HG03025 (cell line): ENCODE data around the gene ACAP1.
"Not testable (repeated sequence)": the region's sequence is repeated elsewhere in the genome, so short reads cannot be mapped to it uniquely, and the experiment has no call there.

ENCODE experiments used
- ATAC-seq: cut with Tn5 transposase; IDR thresholded peaks from one replicate; pipeline ENCODE4 v1.9.1; 2021; ENCODE audit warnings: mild to moderate bottlenecking, moderate library complexity; ENCODE audit not compliant: unreplicated experiment, low FRiP score

Gene ACAP1

DNA sequence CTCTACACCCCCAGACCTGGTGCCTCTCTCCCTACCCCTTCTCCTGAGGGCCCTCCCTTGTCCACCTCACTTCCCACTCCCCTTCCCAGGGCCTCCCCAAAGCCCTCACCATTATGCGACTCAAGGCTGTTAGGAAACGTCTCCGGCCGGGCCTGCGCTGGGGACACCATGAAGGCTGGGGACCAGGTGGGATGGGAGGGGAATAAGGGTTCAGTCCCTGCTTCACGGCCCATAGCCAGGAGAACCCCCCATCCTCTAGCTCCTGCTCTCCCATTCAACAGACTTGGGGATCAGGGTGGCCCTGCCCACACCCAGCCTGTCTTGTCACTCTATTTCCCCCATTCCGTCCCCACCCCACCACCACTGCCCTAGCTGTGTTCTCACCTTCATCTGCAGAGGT is 9.3 kb upstream of the ACAP1 start:
- no peak for ATAC-seq

DNA sequence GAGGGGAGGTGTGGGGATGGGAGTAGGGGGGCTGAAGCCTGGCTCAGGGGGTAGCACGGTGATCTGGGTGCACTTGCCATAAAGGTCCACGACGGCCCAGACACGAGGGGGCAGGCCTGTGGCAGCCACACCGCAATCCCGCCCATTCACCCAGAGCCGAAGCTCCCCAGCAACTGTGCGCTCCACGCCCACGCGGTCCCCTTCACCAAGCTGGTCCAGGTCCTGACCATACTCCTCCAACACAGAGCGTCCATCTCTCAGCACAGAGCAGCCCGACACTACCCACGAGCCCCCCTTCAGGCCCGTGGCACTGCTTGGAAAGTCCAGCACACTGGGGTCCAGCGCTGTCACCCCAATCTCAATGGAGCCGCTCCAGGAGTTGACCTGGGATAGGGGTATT is 8.8 kb upstream of the ACAP1 start:
- no peak for ATAC-seq

DNA sequence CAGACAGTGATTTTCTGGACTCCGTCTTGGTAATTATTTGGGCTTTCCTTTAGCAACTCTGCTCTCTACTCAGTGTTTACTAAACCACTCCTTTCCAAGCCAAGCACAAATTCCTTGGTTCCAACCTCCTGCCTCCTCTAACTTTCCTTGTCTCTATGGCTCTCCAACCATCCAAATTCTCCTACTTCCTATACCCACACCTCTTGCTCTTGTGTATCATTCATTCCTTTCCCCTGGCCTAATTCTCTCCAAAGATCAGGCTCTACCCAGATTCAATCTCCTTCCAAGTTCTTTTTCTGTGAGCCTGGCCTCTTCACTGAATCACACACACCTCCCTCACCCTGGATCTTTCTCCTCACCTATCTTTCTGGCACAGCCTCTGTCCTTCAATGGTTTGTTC is 8.3 kb upstream of the ACAP1 start:
- no peak for ATAC-seq

DNA sequence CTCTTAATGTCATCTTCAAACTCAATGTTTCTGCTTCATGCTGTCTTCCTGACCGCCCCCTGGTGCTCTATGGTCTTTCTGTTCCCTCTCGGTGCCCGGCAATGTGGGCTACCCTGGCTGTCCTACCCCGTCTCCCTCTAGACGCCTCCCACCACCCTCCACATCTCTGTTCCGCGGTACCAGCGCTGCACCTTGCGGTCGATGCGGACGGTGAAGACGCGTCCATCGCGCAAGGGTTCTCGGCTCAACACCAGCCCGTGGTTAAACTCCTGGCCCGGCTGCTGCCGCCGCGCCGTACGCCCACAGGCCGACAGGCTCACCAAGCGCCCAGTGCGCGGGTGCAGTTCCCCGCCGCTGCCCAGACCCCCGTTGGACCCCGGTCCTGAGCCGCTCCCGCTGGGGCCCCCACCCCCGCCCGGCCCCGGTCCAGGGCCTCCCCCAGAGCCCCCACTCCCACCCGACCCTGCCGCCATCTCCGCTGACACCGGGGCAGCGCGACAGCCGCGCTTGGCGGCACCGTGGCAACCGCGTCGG is 7.4 kb upstream of the ACAP1 start, which contains the start of gene NEURL4:
Gene NEURL4, minus strand, starts transcription at position 496 of the 534 bp plus-strand sequence. Its CDS starts 23 bp downstream, at position 473.
- ATAC-seq = peak; percentile 4

DNA sequence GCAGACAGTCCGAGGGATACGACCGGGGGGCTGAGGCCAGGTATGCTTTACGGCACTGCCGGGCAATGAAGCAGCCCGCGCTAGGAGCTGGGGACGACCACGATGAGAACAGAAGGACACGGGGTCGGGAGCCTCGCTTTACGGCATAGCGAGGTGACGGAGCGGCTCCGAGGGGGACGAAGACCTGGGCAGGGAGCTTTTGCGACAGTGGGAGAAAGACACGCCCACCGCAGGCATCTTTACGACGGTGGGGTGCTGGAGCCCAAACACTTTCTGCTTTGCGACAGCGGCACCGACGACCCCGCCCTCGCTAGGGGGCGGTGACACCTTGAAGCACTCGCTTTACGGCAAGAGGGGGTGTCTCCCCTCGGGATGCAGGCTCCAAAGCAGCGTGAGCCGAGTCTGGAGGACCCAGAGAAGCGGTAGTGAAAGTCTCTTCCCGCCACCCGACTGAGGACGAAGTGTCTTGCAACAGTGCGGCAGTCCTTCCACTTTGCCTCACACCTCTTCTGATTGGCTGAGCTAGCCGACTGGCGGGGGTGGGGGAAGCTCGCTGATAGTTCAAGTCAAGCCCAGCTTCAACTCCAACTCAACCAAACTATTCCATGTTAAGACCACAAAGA is 6.8 kb upstream of the ACAP1 start:
- peak; percentile 49 for ATAC-seq

DNA sequence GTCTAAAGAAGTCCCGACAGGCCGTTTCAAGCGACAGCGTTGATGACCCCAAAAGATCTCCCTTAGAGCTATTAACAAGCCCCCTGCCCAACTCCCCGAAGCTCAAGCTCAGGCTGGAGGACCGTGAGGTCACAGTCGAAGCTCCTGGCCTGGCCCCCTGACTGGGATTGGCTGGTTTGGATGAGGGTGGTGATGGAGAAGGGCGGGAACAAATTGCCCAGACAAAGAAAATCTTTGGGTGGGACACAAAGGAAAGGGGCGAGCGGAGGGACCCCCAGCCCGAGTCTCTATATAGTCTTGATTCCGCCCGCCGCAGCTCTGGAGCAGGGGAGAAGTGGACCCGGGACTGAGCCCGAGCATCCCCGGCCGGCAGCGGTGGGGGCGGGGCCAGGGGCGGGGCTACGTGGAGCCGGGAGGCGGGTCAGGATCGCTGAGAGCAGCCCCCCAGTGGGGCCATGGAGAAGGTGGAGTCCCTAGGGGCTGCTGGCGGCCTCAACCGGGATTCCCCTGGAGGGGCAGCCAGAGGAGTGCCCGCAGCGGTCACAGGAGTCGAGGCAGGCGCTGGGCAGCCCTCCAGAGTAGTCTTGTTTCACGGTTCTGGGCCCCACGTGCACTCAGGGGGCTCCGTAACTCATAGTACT is 6.2 kb upstream of the ACAP1 start:
- ATAC-seq = peak; percentile 32

DNA sequence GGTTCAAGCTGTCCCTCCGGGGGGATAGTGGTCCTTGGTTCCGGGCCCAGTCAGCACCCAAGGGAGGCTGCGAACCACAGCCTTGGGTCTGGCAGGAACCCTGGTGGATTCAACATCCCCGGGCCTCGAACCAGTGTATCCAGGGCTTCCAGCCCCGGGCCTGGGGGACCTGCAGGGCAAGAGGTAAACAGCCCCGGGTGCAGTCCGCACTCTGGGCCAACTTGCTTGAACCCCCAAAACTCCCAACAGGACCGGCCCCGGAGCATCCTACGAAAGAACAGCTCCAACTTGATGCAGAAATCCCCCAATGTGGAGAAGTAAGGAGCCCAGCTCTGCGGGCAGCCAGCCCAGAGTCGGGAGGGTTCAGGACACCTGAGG is 5.7 kb upstream of the ACAP1 start:
- ATAC-seq = no peak

DNA sequence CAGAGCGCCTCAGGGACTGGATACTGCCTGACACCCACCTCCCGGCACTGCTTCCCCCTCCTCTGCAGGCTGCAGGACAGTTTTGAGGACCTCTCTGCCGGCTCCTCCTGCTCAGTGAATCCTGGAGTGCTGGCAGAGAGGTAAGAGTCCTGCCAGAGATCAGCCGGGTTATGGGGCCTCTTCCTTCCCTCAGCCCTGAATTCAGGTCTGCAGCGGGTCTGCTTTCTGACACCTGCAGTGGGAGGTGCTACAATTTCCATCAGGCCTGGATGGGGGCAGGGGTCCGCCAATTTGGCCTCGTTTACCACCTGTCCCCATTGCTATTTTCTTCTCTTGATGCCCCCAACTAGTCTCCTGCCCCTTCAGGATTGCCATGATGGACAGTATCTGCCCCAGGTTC is 4.2 kb upstream of the ACAP1 start:
- ATAC-seq = no peak

DNA sequence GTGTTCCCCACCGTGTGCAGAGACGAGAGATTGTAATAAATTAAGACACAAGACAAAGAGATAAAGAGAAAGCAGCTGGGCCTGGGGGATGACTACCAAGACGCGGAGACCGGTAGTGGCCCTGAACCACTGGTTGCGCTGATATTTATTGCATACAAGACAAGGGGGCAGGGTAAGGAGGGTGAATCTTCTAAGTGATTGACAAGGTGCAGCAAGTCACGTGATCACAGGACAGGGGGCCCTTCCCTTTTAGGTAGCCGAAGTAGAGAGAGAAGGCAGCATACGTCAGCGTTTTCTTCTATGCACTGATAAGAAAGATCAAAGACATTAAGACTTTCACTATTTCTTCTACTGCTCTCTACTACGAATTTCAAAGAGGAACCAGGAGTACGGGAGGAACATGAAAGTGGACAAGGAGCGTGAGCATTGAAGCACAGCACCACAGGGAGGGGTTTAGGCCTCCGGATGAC is 3.7 kb upstream of the ACAP1 start:
- ATAC-seq = not testable (repeated sequence)

DNA sequence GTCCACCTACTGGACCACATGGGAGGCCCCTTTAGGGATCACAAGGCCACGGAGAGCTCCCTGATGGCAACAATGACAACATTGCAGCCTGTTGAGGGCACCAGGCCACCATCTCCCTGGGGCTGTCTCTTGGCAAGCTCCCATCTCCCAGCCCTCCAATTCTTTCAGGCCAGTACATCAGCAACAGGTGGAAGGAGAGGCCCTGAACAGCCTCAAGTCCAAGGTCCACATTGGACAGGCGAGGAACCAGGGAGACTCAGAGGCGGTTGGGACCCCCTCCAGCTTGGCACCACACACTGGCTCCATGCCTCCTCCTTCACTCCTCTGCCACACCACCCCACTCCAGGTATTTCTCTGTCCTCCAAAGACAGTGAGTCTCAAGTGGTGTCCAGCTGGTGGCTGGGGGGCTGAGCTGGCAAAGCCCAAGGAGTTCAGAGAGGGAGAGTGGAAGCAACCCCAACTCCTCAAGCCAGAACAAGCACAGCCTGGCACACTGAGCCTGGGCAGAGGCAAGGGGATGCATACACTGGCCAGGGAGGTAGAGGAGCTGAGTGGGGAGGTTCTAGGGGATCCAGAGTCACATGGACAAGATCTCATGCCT is 1.3 kb upstream of the ACAP1 start:
- ATAC-seq = no peak

DNA sequence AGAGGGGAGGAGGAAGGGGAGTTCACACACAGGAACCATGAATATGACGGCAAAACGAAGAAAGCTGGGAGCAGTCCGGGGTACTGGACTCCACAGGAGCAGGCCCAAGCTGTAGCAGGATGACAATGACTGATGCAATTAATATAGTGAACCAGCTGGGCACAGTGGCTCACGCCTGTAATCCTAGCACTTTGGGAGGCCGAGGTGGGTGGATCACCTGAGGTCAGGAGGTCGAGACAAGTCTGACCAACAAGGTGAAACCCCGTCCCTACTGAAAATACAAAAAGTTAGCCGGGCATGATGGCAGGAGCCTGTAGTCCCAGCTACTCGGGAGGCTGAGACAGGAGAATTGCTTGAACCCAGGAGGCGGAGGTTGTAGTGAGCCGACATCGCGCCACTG is 564 bp upstream of the ACAP1 start:
- ATAC-seq = not testable (repeated sequence)

DNA sequence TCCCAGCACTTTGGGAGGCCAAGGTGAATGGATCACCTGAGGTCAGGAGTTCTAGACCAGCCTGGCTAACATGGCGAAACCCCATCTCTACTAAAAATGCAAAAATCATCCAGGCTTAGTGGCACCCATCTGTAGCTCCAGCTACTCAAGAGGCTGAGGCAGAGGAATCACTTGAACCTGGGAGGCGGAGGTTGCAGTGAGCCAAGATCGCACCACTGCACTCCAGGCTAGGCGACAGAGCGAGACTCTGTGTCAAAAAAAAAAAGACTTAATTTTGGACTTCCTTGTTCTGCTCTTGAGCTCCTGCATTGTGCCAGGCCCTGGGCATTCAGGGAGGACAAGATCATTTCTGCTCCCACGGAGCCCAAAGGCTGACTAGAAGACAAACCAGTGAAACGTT is 1.3 kb downstream of the ACAP1 start:
- ATAC-seq = not testable (repeated sequence)

DNA sequence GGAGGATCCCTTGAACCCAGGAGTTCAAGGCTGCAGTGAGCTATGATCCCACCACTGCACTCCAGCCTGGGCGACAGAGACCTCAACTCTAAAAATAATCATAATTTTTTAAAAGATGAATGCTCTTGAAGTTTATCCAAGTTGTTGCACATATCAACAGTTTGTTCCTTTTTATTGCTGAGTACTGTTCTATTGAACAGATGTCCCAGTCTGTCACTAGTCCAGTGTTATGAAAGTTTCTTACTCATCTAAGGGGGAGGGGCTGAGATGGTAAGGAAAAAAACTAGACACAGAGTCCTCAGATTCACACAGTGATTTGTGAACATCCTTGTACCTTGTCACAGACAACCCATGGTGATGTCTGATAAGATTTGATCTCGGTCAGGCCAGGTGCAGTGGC is 3.9 kb downstream of the ACAP1 start:
- no peak for ATAC-seq

DNA sequence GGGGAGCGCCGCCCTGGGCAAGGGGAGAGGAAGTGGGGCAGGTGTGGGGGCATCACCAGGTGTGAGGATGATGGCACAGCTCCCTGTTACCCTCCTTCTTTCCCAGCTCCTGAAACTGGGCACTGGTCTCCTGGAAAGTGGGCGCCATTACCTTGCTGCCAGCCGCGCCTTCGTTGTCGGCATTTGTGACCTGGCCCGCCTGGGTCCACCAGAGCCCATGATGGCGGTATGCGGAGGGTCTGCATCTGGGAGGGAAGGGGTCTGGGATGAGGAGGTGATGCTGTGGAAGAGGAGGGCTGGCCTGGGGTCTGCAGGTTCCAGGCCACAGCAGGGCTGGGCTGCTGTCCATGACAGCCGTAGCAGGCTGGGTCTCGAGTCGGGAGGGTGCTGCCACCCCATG is 5.5 kb downstream of the ACAP1 start:
- no peak for ATAC-seq

DNA sequence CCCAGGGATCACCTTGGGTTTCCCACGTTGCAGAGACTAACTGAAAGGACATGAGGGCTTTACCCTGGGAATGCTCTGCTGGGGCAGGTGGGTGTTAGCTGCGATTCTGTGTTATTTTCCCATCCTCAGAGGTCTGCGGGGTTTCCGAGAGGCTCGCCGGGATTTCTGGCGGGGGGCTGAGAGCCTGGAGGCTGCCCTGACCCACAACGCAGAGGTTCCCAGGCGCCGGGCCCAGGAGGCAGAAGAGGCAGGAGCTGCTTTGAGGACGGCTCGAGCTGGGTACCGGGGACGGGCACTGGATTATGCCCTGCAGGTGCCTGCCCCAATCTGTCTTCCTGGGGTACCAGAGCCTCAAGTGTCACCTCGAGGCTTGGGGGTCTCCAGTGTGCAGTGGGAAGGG is 6.9 kb downstream of the ACAP1 start:
- no peak for ATAC-seq

DNA sequence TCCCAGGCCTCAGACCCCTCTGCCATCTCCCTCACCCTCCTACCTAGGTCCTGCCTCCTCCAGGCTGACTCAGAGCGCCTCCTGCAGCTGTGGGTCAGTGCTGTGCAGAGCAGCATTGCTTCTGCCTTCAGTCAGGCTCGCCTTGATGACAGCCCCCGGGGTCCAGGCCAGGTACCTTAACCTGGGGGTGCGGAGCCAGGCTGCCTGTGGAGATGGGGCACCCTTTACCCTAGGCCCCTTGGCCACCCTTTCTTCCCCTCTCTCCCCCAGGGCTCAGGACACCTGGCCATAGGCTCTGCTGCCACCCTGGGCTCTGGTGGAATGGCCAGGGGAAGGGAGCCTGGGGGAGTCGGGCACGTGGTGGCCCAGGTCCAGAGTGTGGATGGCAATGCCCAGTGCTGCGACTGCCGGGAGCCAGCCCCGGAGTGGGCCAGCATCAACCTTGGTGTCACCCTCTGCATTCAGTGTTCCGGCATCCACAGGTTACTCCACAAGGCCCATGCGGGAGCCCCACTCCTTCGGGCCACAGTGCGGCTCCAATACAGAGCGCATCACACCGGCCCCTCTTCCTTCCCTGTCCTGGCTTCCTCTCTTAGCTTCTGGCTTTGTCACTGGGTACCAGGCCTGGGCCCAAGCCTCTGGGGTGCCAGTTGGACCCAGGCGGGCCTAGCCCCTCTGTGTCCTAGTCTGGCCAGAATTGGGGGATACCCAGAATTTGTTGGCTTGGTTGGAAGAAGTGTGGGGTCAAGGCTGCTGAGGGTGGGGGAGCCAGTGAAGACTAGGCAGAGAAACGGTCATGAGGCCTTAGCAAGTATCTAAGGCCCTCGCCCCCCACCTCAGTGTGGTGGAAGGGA is 10.7 kb downstream of the ACAP1 start:
- ATAC-seq = no peak

DNA sequence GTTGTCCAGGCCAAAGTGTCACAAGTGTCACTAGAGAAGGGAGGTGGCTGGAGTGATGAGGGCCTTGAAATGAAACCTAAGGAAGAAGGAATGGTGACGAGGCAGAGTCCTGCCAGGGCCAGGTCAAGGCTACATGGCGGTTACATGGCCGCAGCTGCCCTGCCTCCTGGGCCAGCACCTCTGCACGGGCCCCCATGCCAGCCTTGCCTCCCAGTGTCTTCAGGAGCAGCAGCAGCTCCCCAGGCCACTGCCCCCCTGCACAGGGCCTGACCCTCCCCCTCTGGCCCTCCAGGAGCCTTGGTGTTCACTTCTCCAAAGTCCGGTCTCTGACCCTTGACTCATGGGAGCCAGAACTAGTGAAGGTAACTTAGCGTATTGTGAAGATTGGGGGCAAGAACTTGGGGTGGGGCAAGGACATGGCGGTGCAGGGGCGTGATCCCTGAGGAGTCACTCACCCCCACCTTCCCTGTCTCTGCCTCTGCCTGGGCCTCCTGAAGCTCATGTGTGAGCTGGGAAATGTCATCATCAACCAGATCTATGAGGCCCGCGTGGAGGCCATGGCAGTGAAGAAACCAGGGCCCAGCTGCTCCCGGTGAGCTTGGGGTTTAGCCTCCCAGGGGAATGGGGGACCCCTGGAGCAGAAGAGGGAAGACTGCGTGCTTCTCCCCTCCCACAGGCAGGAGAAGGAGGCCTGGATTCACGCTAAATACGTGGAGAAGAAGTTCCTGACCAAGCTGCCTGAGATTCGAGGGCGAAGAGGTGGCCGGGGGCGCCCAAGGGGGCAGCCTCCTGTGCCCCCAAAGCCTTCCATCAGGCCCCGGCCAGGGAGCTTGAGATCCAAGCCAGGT is 11.5 kb downstream of the ACAP1 start:
- ATAC-seq = no peak

DNA sequence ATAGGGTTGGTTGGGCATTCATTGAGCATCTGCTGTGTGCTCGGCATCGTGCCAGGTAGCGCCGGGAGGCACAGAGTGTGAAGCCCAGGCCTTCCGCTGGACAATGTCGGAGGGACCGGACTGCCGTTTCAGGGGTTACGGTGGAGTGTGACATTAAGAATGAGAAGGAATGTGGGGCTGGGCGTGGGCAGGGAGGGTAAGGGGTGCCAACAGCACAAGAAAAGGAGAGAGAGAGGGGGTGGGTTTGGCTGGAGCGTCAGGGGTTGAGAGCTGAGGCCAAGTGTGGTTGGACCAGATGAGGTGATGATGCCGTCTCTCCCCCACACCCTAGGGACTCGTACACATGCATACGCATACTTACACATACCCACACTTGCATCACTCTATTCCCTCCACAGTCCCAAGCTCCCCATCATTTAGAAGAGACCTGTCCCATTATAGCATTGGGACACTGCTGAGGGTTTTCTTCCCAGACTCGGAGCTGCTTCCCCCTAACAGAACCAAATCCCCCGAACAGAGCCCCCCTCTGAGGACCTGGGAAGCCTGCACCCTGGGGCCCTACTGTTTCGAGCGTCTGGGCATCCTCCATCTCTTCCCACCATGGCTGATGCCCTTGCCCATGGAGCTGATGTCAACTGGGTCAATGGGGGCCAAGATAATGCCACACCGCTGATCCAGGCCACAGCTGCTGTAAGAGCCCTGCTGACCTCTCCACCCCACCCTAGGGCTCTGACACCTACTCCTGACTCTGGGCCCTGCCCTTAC is 12.3 kb downstream of the ACAP1 start:
- no peak for ATAC-seq
